Testis (tissue), 3 donors: ENCODE data around the gene VWDE. TPM values are rescaled to one million over a fixed set of nuclear protein-coding genes. Genes with fewer than 3 reads are reported as not detected.

Source experiments
- DNase-seq: peaks from one replicate; pipeline ENCODE4 v3.0.0-alpha.2; 2019
- H3K27ac ChIP-seq, 2 donors: fragments of 200-600 bp; sonication (generic); one replicate each; pipeline ENCODE4 v1.5.1; 2019
- H3K27me3 ChIP-seq: fragments of 200-600 bp; sonication (generic); one replicate; pipeline ENCODE4 v1.5.1; 2019
- H3K36me3 ChIP-seq: fragments of 200-600 bp; sonication (generic); one replicate; pipeline ENCODE4 v1.5.1; 2017; ENCODE audit warnings: low read depth; ENCODE audit errors: missing control alignments
- H3K4me1 ChIP-seq: fragments of 200-600 bp; sonication (generic); one replicate; pipeline ENCODE4 v1.5.1; 2019
- H3K4me3 ChIP-seq, 2 donors: fragments of 200-600 bp; sonication (generic); one replicate each; pipeline ENCODE4 v1.5.1; 2017 to 2019
- H3K9me3 ChIP-seq: fragments of 200-600 bp; sonication (generic); one replicate; pipeline ENCODE4 v1.5.1; 2017
- POLR2A ChIP-seq: fragments of 450-650 bp; IDR thresholded peaks from one replicate; pipeline ENCODE4 v1.6.1; 2017; ENCODE audit warnings: antibody characterized with exemption, mild to moderate bottlenecking, moderate library complexity
- WGBS, 2 donors: methylation state at CpG; one replicate each; pipeline ENCODE4 v1.1.5; 2018; 5-methylcytosine and 5-hydroxymethylcytosine counted together
- intact Hi-C: fragments of 100-400 bp; cut with DNase I; formaldehyde crosslinking; loops from one replicate; pipeline ENCODE4 v1.15.1; 2023; ENCODE audit warnings: low total_unique reads
- polyA plus RNA-seq: library from polyadenylated mRNA; stranded (reverse); fragments of 350-450 nt; fragmentation: Illumina TruSeq; extraction: RNeasy Lipid Tissue Mini Kit (QIAGEN cat#74804); gene quantifications from one replicate; pipeline ENCODE4 v1.2.3, GENCODE V29; 2014; ENCODE audit warnings: low read depth, low replicate concordance; ENCODE audit not compliant: insufficient read depth
- total RNA-seq, 2 donors: library from RNA; depleted of rRNA; stranded (reverse); fragments of >200 nt; gene quantifications; one replicate each; pipeline ENCODE4 v1.2.3, GENCODE V29; 2016
- TF ChIP-seq, protein P1 (sequence below), 3 experiments: fragments of 450-650 bp in 2 of 3; fragments of 200-600 bp in 1 of 3; sonication (generic) in 1 of 3; IDR thresholded peaks; one replicate each; pipeline ENCODE4 v1.5.1; 2016 to 2019; ENCODE audit warnings: antibody characterized with exemption in 3 of 3, mild to moderate bottlenecking in 2 of 3, moderate library complexity in 1 of 3

Gene VWDE
- total and polyA plus RNA-seq, 3 donors from 2014 or later = 0.45 to 6.6 (median 3.3) TPM

DNA sequence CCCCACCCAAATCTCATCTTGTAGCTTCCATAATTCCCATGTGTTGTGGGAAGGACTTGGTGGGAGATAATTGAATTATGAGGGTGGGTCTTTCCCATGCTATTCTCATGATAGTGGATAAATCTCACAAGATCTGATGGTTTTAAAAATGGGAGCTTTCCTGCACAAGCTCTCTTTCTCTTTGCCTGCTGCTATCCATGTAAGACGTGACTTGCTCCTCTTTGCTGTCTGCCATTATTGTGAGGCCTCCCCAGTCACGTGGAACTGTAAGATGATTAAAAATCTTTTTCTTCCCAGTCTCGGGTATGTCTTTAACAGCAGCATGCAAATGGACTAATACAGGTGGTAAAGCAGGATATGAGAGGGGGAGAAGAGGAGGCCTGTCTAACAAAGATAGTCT, 104.3 kb downstream of the VWDE start:
- no peak overlapping the region for H3K4me3 ChIP-seq
- no peaks in the 10 kb centered on the region for H3K36me3 ChIP-seq
- intact Hi-C loops = no loop called here
- no peak for TF ChIP-seq POLR2A
- TF ChIP-seq, protein P1, sequence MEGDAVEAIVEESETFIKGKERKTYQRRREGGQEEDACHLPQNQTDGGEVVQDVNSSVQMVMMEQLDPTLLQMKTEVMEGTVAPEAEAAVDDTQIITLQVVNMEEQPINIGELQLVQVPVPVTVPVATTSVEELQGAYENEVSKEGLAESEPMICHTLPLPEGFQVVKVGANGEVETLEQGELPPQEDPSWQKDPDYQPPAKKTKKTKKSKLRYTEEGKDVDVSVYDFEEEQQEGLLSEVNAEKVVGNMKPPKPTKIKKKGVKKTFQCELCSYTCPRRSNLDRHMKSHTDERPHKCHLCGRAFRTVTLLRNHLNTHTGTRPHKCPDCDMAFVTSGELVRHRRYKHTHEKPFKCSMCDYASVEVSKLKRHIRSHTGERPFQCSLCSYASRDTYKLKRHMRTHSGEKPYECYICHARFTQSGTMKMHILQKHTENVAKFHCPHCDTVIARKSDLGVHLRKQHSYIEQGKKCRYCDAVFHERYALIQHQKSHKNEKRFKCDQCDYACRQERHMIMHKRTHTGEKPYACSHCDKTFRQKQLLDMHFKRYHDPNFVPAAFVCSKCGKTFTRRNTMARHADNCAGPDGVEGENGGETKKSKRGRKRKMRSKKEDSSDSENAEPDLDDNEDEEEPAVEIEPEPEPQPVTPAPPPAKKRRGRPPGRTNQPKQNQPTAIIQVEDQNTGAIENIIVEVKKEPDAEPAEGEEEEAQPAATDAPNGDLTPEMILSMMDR (IDR thresholded peaks at IDR 0.05) = no peak
- no peaks in the 10 kb centered on the region for H3K9me3 ChIP-seq
- H3K4me1 ChIP-seq = no peaks in the 10 kb centered on the region
- H3K27me3 ChIP-seq = no peaks in the 10 kb centered on the region
- 86 to 90% methylated on average over 3 of the region's 3 CpGs for WGBS, 2 donors
- no peak overlapping the region for H3K27ac ChIP-seq
- DNase-seq = no peak

DNA sequence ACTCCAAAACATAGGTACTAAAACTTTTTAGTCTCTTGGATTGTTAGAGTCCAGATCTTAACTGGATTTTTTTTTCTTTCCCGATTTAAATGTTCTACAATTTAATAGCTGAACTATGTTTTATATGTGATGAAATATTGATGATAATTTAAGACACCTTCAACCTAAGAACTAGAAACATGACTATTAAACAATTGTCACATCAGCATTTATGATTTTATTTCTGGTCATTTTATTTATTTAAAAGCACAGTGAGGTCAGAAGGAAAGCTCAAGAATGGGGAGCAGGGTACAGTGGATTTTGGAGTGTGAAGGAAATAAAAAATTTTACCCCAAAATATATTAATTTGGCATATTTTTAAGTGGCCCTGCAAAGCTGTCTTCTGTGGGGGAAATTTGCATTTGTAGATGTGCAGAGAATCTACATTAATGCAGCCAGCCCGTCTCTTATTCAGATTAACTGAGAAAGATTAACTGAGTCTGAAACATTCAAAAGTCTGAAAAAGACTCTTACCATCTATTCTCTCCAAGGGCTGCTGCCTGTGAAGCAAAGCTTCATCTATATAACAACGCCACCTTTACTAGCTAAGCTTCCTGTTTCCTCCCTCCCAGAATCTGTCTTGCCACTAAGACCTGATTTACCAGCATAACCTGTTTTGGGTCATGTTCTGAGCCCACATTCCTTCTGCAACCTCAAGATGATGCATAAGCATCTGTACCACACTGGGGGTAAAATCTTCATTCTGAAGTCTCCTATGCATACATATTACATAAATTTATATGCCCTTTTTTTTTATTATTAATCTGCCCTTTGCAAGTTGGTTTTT, 106.2 kb downstream of the VWDE start:
- no peak for DNase-seq
- Histone ChIP-seq H3K4me1 (no peaks in the 10 kb centered on the region), H3K36me3 (no peaks in the 10 kb centered on the region), H3K27ac (no peak overlapping the region), H3K9me3 (no peaks in the 10 kb centered on the region), H3K4me3 (no peak overlapping the region), H3K27me3 (no peaks in the 10 kb centered on the region)
- TF ChIP-seq, protein P1 (IDR thresholded peaks at IDR 0.05) = no peak
- TF ChIP-seq POLR2A = no peak
- 84 to 87% methylated on average over 3 of the region's 3 CpGs for WGBS, 2 donors
- intact Hi-C loops = no loop called here

DNA sequence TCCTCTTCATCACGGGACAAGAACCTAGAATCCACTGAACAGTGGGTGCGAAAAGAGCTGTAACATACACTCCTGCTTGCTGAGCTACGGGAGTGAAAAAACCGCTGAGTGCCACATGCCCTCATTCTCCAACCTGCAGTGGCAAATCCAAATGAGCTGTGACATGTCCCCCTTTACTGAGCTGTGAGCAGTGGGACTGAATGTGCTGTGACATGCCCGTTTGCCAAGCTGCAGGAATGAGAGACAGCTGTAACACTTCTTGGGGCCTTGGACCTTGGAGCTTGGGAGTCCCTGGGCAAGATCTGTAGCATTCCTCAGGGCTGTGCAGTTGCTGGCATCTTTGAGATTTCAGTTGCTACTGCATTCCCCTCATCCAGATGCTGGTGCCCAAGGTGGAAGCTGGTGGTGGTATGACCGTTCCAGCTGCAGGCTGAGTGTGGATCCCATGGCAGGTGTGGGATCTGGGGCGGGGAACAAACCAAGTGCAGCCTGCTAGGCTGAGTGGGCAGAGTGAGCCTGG, 107.6 kb downstream of the VWDE start:
- TF ChIP-seq POLR2A = no peak
- TF ChIP-seq, protein P1 (IDR thresholded peaks at IDR 0.05) = no peak
- intact Hi-C loops = no loop called here
- H3K27ac ChIP-seq = no peak overlapping the region
- no peak overlapping the region for H3K4me3 ChIP-seq
- no peaks in the 10 kb centered on the region for H3K36me3 ChIP-seq
- no peaks in the 10 kb centered on the region for H3K27me3 ChIP-seq
- 90 to 99% methylated on average over 6 to 7 of the region's 7 CpGs for WGBS, 2 donors
- DNase-seq = no peak
- no peaks in the 10 kb centered on the region for H3K9me3 ChIP-seq
- no peaks in the 10 kb centered on the region for H3K4me1 ChIP-seq

DNA sequence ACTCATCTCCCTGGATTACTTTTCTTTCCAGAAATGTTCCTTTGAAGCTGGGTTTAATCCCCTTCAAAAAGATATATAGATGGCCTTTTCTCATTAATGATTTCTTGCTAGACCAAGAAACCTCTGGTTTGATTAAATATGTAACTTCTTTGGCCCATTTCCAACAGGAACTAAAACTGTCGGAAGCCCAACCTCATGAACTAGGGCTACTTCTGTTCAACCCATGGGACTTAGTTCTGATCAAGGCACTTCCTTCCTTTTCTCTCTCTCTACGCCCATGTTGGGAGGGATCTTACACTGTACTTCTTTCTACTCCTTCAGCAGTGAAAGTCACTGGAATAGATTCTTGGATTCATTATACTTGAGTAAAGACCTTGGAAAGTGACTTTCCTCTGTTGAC, 109.0 kb downstream of the VWDE start:
- intact Hi-C loops = no loop called here
- WGBS, 2 donors = 45 to 61% methylated on average over 2 of the region's 2 CpGs
- no peaks in the 10 kb centered on the region for H3K36me3 ChIP-seq
- no peaks in the 10 kb centered on the region for H3K9me3 ChIP-seq
- no peaks in the 10 kb centered on the region for H3K27me3 ChIP-seq
- H3K4me1 ChIP-seq = no peaks in the 10 kb centered on the region
- H3K4me3 ChIP-seq = no peak overlapping the region
- no peak for DNase-seq
- no peak for TF ChIP-seq POLR2A
- TF ChIP-seq, protein P1 (IDR thresholded peaks at IDR 0.05) = no peak
- no peak overlapping the region for H3K27ac ChIP-seq
